Mesothelial cell of epicardium (in vitro differentiated cells): Measurements from ENCODE around the gene PON2. TPM values are rescaled to one million over a fixed set of nuclear protein-coding genes. Genes with fewer than 3 reads are reported as not detected.

Experiments used
- DNase-seq, 2 experiments: peaks; one replicate each; pipeline ENCODE4 v3.0.0; 2021; ENCODE audit warnings: low spot score in 2 of 2; ENCODE audit not compliant: unreplicated experiment in 2 of 2
- H3K27ac Mint-ChIP-seq: 2 replicates; pipeline ENCODE4 v1.8.0; 2021; ENCODE audit warnings: mixed read lengths
- H3K27me3 Mint-ChIP-seq: 2 replicates; pipeline ENCODE4 v1.8.0; 2021; ENCODE audit warnings: low read depth, mixed read lengths
- H3K36me3 Mint-ChIP-seq: 2 replicates; pipeline ENCODE4 v1.8.0; 2021; ENCODE audit warnings: mixed read lengths
- H3K4me1 Mint-ChIP-seq: 2 replicates; pipeline ENCODE4 v1.8.0; 2021; ENCODE audit warnings: mixed read lengths
- H3K4me3 Mint-ChIP-seq: 2 replicates; pipeline ENCODE4 v1.8.0; 2021; ENCODE audit warnings: mild to moderate bottlenecking, moderate library complexity, mixed read lengths
- H3K9me3 Mint-ChIP-seq: 2 replicates; pipeline ENCODE4 v1.8.0; 2021; ENCODE audit warnings: mixed read lengths
- total RNA-seq: library from RNA; stranded (reverse); gene quantifications from 3 replicates; pipeline ENCODE4 v1.2.1, GENCODE V29; 2021
- TF ChIP-seq, protein P1 (sequence below): fragments of 200-600 bp; sonication (generic); IDR thresholded peaks from one replicate; pipeline ENCODE4 v1.5.0; 2021; ENCODE audit warnings: antibody characterized with exemption; ENCODE audit not compliant: unreplicated experiment

Gene PON2
- total RNA-seq, 1 donor from 2014 or later, result 115 TPM

DNA sequence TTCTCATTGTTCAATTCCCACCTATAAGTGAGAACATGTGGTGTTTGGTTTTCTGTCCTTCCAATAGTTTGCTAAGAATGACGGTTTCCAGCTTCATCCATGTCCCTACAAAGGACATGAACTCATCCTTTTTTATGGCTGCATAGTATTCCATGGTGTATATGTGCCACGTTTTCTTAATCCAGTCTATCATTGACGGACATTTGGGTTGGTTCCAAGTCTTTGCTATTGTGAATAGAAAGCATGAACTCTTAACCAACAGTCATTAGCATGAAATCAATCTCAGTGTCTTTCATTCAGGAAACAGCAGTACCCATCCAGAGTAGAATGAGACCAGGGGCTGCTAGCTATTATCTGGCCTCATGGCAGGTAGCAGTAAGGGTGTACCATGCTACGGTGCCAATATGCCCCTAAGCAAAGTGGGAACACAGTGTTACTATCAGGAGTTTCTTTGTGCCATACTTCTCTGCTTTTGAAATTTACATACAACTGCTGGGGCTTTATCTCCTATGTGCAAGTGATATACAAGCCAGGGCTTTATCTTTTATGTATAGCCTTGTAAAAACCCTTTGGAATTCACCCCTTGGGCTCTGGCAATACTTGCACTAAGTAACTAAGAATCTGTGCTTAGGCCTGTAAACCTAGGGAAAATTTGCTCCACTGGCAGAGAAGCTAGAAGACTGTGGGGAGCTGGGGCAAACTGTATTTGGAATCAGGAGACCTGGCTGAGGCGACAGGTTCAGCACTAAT, 5.4 kb downstream of the PON2 start:
- DNase-seq, result no peak
- peaks cover 14% of the 10 kb centered on the region for H3K4me1 Mint-ChIP-seq
- peaks cover 31% of the 10 kb centered on the region for H3K36me3 Mint-ChIP-seq
- TF ChIP-seq, protein P1, sequence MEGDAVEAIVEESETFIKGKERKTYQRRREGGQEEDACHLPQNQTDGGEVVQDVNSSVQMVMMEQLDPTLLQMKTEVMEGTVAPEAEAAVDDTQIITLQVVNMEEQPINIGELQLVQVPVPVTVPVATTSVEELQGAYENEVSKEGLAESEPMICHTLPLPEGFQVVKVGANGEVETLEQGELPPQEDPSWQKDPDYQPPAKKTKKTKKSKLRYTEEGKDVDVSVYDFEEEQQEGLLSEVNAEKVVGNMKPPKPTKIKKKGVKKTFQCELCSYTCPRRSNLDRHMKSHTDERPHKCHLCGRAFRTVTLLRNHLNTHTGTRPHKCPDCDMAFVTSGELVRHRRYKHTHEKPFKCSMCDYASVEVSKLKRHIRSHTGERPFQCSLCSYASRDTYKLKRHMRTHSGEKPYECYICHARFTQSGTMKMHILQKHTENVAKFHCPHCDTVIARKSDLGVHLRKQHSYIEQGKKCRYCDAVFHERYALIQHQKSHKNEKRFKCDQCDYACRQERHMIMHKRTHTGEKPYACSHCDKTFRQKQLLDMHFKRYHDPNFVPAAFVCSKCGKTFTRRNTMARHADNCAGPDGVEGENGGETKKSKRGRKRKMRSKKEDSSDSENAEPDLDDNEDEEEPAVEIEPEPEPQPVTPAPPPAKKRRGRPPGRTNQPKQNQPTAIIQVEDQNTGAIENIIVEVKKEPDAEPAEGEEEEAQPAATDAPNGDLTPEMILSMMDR, result no peak
- H3K4me3 Mint-ChIP-seq, result no peak overlapping the region
- no peaks in the 10 kb centered on the region for H3K27me3 Mint-ChIP-seq
- H3K27ac Mint-ChIP-seq, result no peak overlapping the region
- peaks cover 4% of the 10 kb centered on the region for H3K9me3 Mint-ChIP-seq

DNA sequence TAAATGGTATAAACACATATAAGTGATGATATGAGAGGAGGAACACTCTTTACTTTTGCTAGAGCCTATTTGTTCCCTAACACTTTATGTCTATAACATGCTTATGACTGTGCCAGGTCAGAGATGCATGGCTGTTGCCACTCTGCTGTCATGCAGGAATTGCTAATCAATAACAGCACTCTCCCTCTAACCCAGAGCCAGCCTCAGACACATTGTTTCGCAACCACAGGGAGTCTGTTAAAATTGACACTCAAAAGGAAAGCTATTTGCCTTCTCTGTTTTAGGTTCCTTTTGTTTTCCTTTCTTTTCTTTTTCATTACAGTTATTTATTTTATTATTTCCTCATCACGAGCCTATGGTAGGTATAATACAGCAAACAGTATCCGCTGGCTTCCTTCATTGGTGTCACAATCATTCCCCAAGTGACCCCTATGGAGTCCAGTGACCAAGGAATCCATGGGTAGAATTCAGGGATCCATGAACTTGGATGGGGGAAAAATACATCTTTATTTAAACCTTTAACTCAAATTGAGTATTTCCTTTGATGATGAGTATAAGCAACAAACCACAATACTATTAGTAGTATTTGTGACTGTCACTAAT, 6.8 kb downstream of the PON2 start:
- H3K36me3 Mint-ChIP-seq, result peaks cover 40% of the 10 kb centered on the region

DNA sequence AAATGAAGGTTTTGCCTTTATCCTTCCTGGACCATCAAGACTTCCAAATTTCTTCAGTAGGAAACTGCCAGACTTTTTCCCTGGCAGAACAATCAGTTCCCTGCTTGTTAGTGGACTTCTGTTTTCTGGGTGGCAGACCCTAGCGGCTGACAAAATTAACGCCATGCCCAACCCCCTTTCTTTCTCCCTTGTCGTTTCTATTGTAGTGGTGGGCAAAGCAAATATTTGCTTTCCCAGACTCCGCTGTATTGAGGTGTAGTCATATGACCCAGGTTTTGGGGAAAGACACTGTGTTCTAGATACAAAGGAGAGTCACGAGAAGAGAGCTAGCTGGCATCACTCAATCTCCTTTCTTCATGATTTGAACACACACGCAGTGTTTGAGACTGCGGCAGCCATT, 7.7 kb downstream of the PON2 start:
- H3K27ac Mint-ChIP-seq, result no peak overlapping the region
- H3K4me1 Mint-ChIP-seq, result peaks cover 6% of the 10 kb centered on the region
- H3K9me3 Mint-ChIP-seq, result peaks cover 9% of the 10 kb centered on the region
- TF ChIP-seq, protein P1, result no peak
- no peak overlapping the region for H3K4me3 Mint-ChIP-seq
- no peak for DNase-seq
- peaks cover 34% of the 10 kb centered on the region for H3K36me3 Mint-ChIP-seq
- no peaks in the 10 kb centered on the region for H3K27me3 Mint-ChIP-seq

More for the DNA sequence above, 6.8 kb downstream of the PON2 start:
- TF ChIP-seq, protein P1, result no peak
- H3K27me3 Mint-ChIP-seq, result no peaks in the 10 kb centered on the region
- no peak for DNase-seq
- H3K4me3 Mint-ChIP-seq, result no peak overlapping the region
- H3K9me3 Mint-ChIP-seq, result peaks cover 14% of the 10 kb centered on the region
- H3K4me1 Mint-ChIP-seq, result peaks cover 6% of the 10 kb centered on the region
- no peak overlapping the region for H3K27ac Mint-ChIP-seq

DNA sequence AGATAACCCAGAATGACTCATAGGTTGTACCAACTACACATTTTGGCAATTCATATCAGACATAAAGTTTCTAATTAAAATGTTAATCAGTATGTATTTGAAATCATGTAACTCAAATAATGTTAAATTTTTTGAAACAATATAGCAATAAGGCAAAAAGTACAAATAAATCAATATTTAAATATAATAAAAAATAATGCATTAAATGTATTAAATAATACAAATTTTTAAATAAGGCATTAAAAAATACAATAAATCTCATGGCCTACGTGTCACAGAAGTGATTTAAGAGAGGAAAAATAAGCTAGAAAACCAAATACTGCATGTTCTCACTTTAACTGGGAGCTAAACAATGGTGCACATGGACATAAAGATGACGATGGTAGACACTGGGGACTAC, 9.1 kb downstream of the PON2 start:
- TF ChIP-seq, protein P1, result no peak
- no peak overlapping the region for H3K4me3 Mint-ChIP-seq
- DNase-seq, result no peak
- H3K27ac Mint-ChIP-seq, result no peak overlapping the region
- no peaks in the 10 kb centered on the region for H3K27me3 Mint-ChIP-seq
- peaks cover 28% of the 10 kb centered on the region for H3K36me3 Mint-ChIP-seq
- peaks cover 9% of the 10 kb centered on the region for H3K9me3 Mint-ChIP-seq
- H3K4me1 Mint-ChIP-seq, result peaks cover 17% of the 10 kb centered on the region

DNA sequence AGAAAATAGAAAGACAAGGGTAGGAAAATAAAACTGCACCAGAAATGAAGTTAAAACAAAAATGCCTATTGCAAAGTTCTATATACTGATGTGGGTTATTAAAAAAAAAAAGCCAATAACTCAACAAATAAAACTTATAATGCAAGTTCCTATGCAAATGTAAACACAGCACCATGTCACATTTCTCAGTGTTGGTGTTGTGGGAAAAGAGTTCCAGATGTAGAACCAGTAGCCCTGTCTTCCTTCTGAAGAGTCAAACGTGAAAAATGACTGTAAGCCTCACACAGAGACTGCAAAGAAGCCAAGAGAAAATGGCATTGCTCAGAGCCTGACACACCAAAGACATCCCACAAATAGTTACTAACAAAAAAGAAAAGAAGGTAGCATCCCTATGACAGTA, 10.1 kb downstream of the PON2 start:
- peaks cover 9% of the 10 kb centered on the region for H3K9me3 Mint-ChIP-seq
- TF ChIP-seq, protein P1, result no peak
- H3K36me3 Mint-ChIP-seq, result peaks cover 26% of the 10 kb centered on the region
- H3K27ac Mint-ChIP-seq, result no peak overlapping the region
- peaks cover 25% of the 10 kb centered on the region for H3K4me1 Mint-ChIP-seq
- no peak for DNase-seq
- no peaks in the 10 kb centered on the region for H3K27me3 Mint-ChIP-seq
- H3K4me3 Mint-ChIP-seq, result no peak overlapping the region
